H1 (cell line): ENCODE data around the gene SERP1. TPM values are rescaled to one million over a fixed set of nuclear protein-coding genes. Genes with fewer than 3 reads are reported as not detected.

Experiments used
- CTCF ChIA-PET: fragments of 300-600 bp; sonication (Branson Sonifier 250); formaldehyde crosslinking; loops from one replicate; lab custom pipeline; 2021; ENCODE audit not compliant: partially characterized antibody; lab: Charles Lee
- POLR2A ChIA-PET: fragments of 300-600 bp; sonication (Branson Sonifier 250); formaldehyde crosslinking; loops from one replicate; lab custom pipeline; 2021; ENCODE audit warnings: inconsistent platforms; ENCODE audit not compliant: partially characterized antibody; lab: Charles Lee
- DNase-seq, 2 experiments: peaks; one replicate each; pipeline versions ENCODE4 v3.0.0 to v3.0.0-alpha.2; 2010 to 2022; ENCODE audit warnings: low spot score in 2 of 2, low read depth in 1 of 2, mixed read lengths in 1 of 2
- FAIRE-seq: peaks from 2 replicates; lab custom pipeline; 2011; peaks lifted over from hg19 to GRCh38; lab: Jason Lieb, UNC
- H2AFZ ChIP-seq: 2 replicates; pipeline ENCODE4 v1.8.1; 2012; ENCODE audit warnings: low read length, inconsistent platforms
- H2AK5ac ChIP-seq: 2 replicates; pipeline ENCODE4 v1.6.1; 2013; ENCODE audit warnings: low read depth, low read length
- H2BK120ac ChIP-seq: replicated peaks from 2 replicates; pipeline ENCODE3; 2013; ENCODE audit warnings: low read depth, low read length, inconsistent platforms
- H2BK12ac ChIP-seq: 2 replicates; pipeline ENCODE4 v1.6.1; 2013; ENCODE audit warnings: low read depth, low read length
- H2BK15ac ChIP-seq: 2 replicates; pipeline ENCODE4 v1.6.1; 2013; ENCODE audit warnings: low read length
- H2BK20ac ChIP-seq: 2 replicates; pipeline ENCODE4 v1.6.1; 2013; ENCODE audit warnings: low read length
- H2BK5ac ChIP-seq: 2 replicates; pipeline ENCODE4 v1.6.1; 2013; ENCODE audit warnings: low read depth, low read length
- H3K14ac ChIP-seq: 2 replicates; pipeline ENCODE4 v1.6.1; 2013; ENCODE audit warnings: inconsistent platforms; ENCODE audit not compliant: insufficient read length
- H3K18ac ChIP-seq: 2 replicates; pipeline ENCODE4 v1.6.1; 2013; ENCODE audit warnings: low read length; ENCODE audit errors: extremely low read depth
- H3K23ac ChIP-seq: 2 replicates; pipeline ENCODE4 v1.6.1; 2013; ENCODE audit warnings: inconsistent platforms; ENCODE audit not compliant: insufficient read length
- H3K23me2 ChIP-seq: 2 replicates; pipeline ENCODE4 v1.6.1; 2013; ENCODE audit warnings: low read depth, low read length
- H3K27ac ChIP-seq: 2 replicates; pipeline ENCODE4 v1.6.1; 2011; ENCODE audit warnings: low read depth, low read length, inconsistent platforms
- H3K27me3 ChIP-seq, 4 experiments: replicated peaks in 1 of 4; 1 replicate in 1 of 4; 2 replicates in 3 of 4; pipeline versions ENCODE4 v1.6.1 to v1.8.1; 2011 to 2013; ENCODE audit warnings: low read length in 3 of 4, mild to moderate bottlenecking in 3 of 4, inconsistent platforms in 2 of 4, mixed read lengths in 2 of 4, moderate library complexity in 1 of 4; ENCODE audit not compliant: control insufficient read depth in 3 of 4, insufficient read depth in 3 of 4; ENCODE audit errors: extremely low read depth in 1 of 4
- H3K36me3 ChIP-seq, 4 experiments: 2 replicates each; pipeline versions ENCODE4 v1.6.1 to v1.8.1; 2011 to 2013; ENCODE audit warnings: mild to moderate bottlenecking in 4 of 4, low read length in 3 of 4, moderate library complexity in 2 of 4, control low read depth in 1 of 4, inconsistent platforms in 1 of 4; ENCODE audit not compliant: insufficient read depth in 4 of 4, control insufficient read depth in 2 of 4
- H3K4ac ChIP-seq: replicated peaks from 2 replicates; pipeline ENCODE3; 2013; ENCODE audit warnings: low read length, low read depth, mixed read lengths, inconsistent platforms; ENCODE audit not compliant: insufficient read length
- H3K4me1 ChIP-seq, 4 experiments: replicated peaks in 1 of 4; 1 replicate in 1 of 4; 2 replicates in 3 of 4; pipeline versions ENCODE4 v1.6.1 to v1.8.1; 2011 to 2013; ENCODE audit warnings: low read length in 3 of 4, inconsistent platforms in 2 of 4, mixed read lengths in 1 of 4; ENCODE audit not compliant: insufficient read depth in 4 of 4, control insufficient read depth in 3 of 4
- H3K4me2 ChIP-seq, 2 experiments: 2 replicates each; pipeline versions ENCODE4 v1.6.1 to v1.8.1; 2011 to 2013; ENCODE audit warnings: low read depth in 2 of 2, low read length in 2 of 2, control low read depth in 1 of 2, inconsistent platforms in 1 of 2, mild to moderate bottlenecking in 1 of 2; ENCODE audit not compliant: insufficient read depth in 1 of 2
- H3K4me3 ChIP-seq, 4 experiments: fragments of 200-600, 300-600 bp in 1 of 4; sonication (generic), shearing (Covaris generic), sonication (Bioruptor Twin) in 1 of 4; 2 replicates each; pipeline versions ENCODE4 v1.5.1 to v1.8.1; 2011 to 2016; ENCODE audit warnings: low read length in 4 of 4, low read depth in 3 of 4, control low read depth in 2 of 4, inconsistent platforms in 2 of 4, mild to moderate bottlenecking in 2 of 4, mixed read lengths in 1 of 4, moderate library complexity in 1 of 4; ENCODE audit not compliant: insufficient read depth in 2 of 4; ENCODE audit errors: extremely low read depth in 1 of 4
- H3K56ac ChIP-seq: replicated peaks from 2 replicates; pipeline ENCODE3; 2013; ENCODE audit warnings: low read depth, mild to moderate bottlenecking, mixed read lengths, low read length, inconsistent platforms; ENCODE audit not compliant: insufficient read length
- H3K79me1 ChIP-seq: 2 replicates; pipeline ENCODE4 v1.6.1; 2013; ENCODE audit warnings: low read depth, low read length, control low read depth
- H3K79me2 ChIP-seq, 2 experiments: 2 replicates each; pipeline versions ENCODE4 v1.6.1 to v1.8.1; 2012 to 2013; ENCODE audit warnings: low read length in 2 of 2, mild to moderate bottlenecking in 2 of 2, inconsistent platforms in 1 of 2; ENCODE audit not compliant: insufficient read depth in 2 of 2, control insufficient read depth in 1 of 2
- H3K9ac ChIP-seq, 4 experiments: replicated peaks in 1 of 4; 1 replicate in 1 of 4; 2 replicates in 3 of 4; pipeline versions ENCODE4 v1.6.1 to v1.8.1; 2011 to 2013; ENCODE audit warnings: low read depth in 3 of 4, low read length in 3 of 4, control low read depth in 2 of 4, mild to moderate bottlenecking in 2 of 4, moderate library complexity in 2 of 4, inconsistent platforms in 1 of 4; ENCODE audit errors: extremely low read depth in 1 of 4
- H3K9me3 ChIP-seq, 2 experiments: 2 replicates each; pipeline versions ENCODE4 v1.6.1 to v1.8.1; 2012 to 2013; ENCODE audit warnings: mild to moderate bottlenecking in 2 of 2, moderate library complexity in 2 of 2, control low read depth in 1 of 2, inconsistent platforms in 1 of 2, low read depth in 1 of 2, low read length in 1 of 2, mixed read lengths in 1 of 2; ENCODE audit not compliant: insufficient read depth in 2 of 2
- H4K20me1 ChIP-seq, 2 experiments: replicated peaks in 1 of 2; 2 replicates each; pipeline versions ENCODE3 to v1.8.1; 2011 to 2013; ENCODE audit warnings: inconsistent platforms in 2 of 2, low read length in 2 of 2, mild to moderate bottlenecking in 1 of 2; ENCODE audit not compliant: insufficient read depth in 2 of 2, control insufficient read depth in 1 of 2
- H4K5ac ChIP-seq: 2 replicates; pipeline ENCODE4 v1.6.1; 2013; ENCODE audit warnings: low read length, low read depth, mixed read lengths, inconsistent platforms; ENCODE audit not compliant: insufficient read length
- H4K8ac ChIP-seq: 2 replicates; pipeline ENCODE4 v1.8.0; 2013; ENCODE audit warnings: mild to moderate bottlenecking, moderate library complexity, low read length, inconsistent platforms; ENCODE audit not compliant: insufficient read depth; ENCODE audit errors: extremely low read depth
- H4K91ac ChIP-seq: replicated peaks from 2 replicates; pipeline ENCODE3; 2013; ENCODE audit warnings: low read length, mixed read lengths, inconsistent platforms; ENCODE audit not compliant: insufficient read length
- RXRA ChIP-seq: IDR thresholded peaks from 2 replicates; pipeline ENCODE4 v1.6.1; 2011; ENCODE audit warnings: low read depth, mild to moderate bottlenecking, low read length, moderate library complexity; ENCODE audit not compliant: insufficient read depth
- WGBS, 2 experiments: shearing (Covaris generic) in 1 of 2; methylation state at CpG; one replicate each; pipeline versions ENCODE4 v1.1.6 to v1.1.7; 2013 to 2015; ENCODE audit warnings: low lambda C conversion rate in 2 of 2, mixed read lengths in 2 of 2, inconsistent platforms in 1 of 2, low coverage in 1 of 2, missing lambda C conversion rate in 1 of 2; ENCODE audit not compliant: insufficient replicate concordance in 2 of 2, insufficient coverage in 1 of 2, insufficient read length in 1 of 2; ENCODE audit errors: extremely low coverage in 1 of 2, missing lambda C conversion rate in 1 of 2; 5-methylcytosine and 5-hydroxymethylcytosine counted together
- polyA plus RNA-seq, 7 experiments: library from polyadenylated mRNA; depleted of rRNA in 3 of 7; stranded (reverse) in 5 of 7; unstranded in 2 of 7; fragments of >200 nt in 5 of 7; fragments of 200-250 nt in 2 of 7; gene quantifications; 1 replicate in 5 of 7; 2 replicates in 1 of 7; 4 replicates in 1 of 7; pipeline versions ENCODE4 v1.2.1 to v1.2.3, GENCODE V29; 2011 to 2013; ENCODE audit warnings: missing spikeins in 2 of 7, mixed read lengths in 2 of 7
- total RNA-seq: library from RNA; stranded (reverse); fragmentation: NEBNext Ultra II Directional; extraction: Animal tissue kit (Norgen Biotek cat#: 25700); gene quantifications from 2 replicates; pipeline ENCODE4 v1.2.1, GENCODE V29; 2021

SERP1 gene
- total and polyA plus RNA-seq, 2 of the 8 experiments (the other 6 are each of a cell fraction or from before 2014, with no cell fraction given): 90.3 to 98.2 TPM

- CTCF ChIA-PET: interaction anchor here (0.8 kb wide), 1 partner anchor 20 kb away, joined by 3 read pairs; no protein-coding TSS in a partner anchor
Measured at GRCh38 chr3:150557725-150558124, 11.4 kb upstream of the SERP1 start.

More at GRCh38 chr3:150557725-150558124, 11.4 kb upstream of the SERP1 start:
- no peak overlapping the region for H2BK5ac ChIP-seq
- H2AK5ac ChIP-seq: no peak overlapping the region
- peaks cover 0 to 19% (median 10%) of the 10 kb centered on the region in 4 experiments; a peak in 5 of 8 replicates for H3K36me3 ChIP-seq
- no peak overlapping the region for H3K4ac ChIP-seq
- H4K91ac ChIP-seq: no peak overlapping the region
- no peak overlapping the region for H3K27ac ChIP-seq
- no peaks in the 10 kb centered on the region for H3K9me3 ChIP-seq
- H2BK120ac ChIP-seq: no peak overlapping the region
- H3K23ac ChIP-seq: no peak overlapping the region
- no peak overlapping the region for H3K18ac ChIP-seq
- H2BK20ac ChIP-seq: no peak overlapping the region
- TF ChIP-seq RXRA: no peak
- no peak overlapping the region for H2BK12ac ChIP-seq
- DNase-seq (no peak), FAIRE-seq (no peak)
- no peak overlapping the region for H4K8ac ChIP-seq
- no peak overlapping the region for H3K14ac ChIP-seq
- no peaks in the 10 kb centered on the region for H3K23me2 ChIP-seq
- H3K27me3 ChIP-seq: no peaks in the 10 kb centered on the region
- H3K4me1 ChIP-seq: no peaks in the 10 kb centered on the region
- H3K9ac ChIP-seq: no peak overlapping the region
- peaks cover 0 to 20% of the 10 kb centered on the region in 2 experiments; a peak in 2 of 4 replicates for H3K79me2 ChIP-seq
- H3K4me2 ChIP-seq: no peak overlapping the region
- no peak overlapping the region for H2AFZ ChIP-seq
- no peak overlapping the region for H4K5ac ChIP-seq
- H2BK15ac ChIP-seq: no peak overlapping the region
- H3K4me3 ChIP-seq: no peak overlapping the region
- H4K20me1 ChIP-seq: peaks cover 0 to 2% of the 10 kb centered on the region in 2 experiments
- H3K56ac ChIP-seq: no peak overlapping the region
- POLR2A ChIA-PET: interaction anchor here (0.6 to 4.7 kb wide), 2 partner anchors 10 to 11 kb away, joined by 3 to 27 read pairs; partner anchors contain the start of genes EIF2A and SERP1
- no peaks in the 10 kb centered on the region for H3K79me1 ChIP-seq
- 96% methylated on average over 1 of the region's 1 CpG; no CpG with 5 or more reads in 1 of the 2 experiments for WGBS, 2 experiments
